Neuronal stem cell (in vitro differentiated cells): ENCODE data around the gene PLPP4.

Source experiments
- DNase-seq: peaks from one replicate; pipeline ENCODE4 v3.0.0-alpha.2; 2013; ENCODE audit warnings: low spot score
- H2AFZ ChIP-seq: one replicate; pipeline ENCODE4 v1.6.1; 2013; ENCODE audit warnings: mild to moderate bottlenecking, low read length, inconsistent platforms
- H2AK5ac ChIP-seq: 2 replicates; pipeline ENCODE4 v1.6.1; 2013; ENCODE audit warnings: low read depth, mild to moderate bottlenecking, inconsistent platforms, low read length, moderate library complexity, mixed read lengths
- H2BK120ac ChIP-seq: 2 replicates; pipeline ENCODE4 v1.6.1; 2013; ENCODE audit warnings: low read depth, mild to moderate bottlenecking, inconsistent platforms, low read length, moderate library complexity, mixed read lengths
- H2BK12ac ChIP-seq: one replicate; pipeline ENCODE4 v1.6.1; 2013; ENCODE audit warnings: low read length, inconsistent platforms
- H2BK15ac ChIP-seq: 2 replicates; pipeline ENCODE4 v1.6.1; 2013; ENCODE audit warnings: mild to moderate bottlenecking, low read length, inconsistent platforms, mixed read lengths
- H2BK5ac ChIP-seq: one replicate; pipeline ENCODE4 v1.6.1; 2013; ENCODE audit warnings: inconsistent platforms, mild to moderate bottlenecking, low read length, moderate library complexity
- H3K14ac ChIP-seq: one replicate; pipeline ENCODE4 v1.6.1; 2013; ENCODE audit warnings: low read length, inconsistent platforms
- H3K18ac ChIP-seq: 2 replicates; pipeline ENCODE4 v1.6.1; 2013; ENCODE audit warnings: low read length, inconsistent platforms
- H3K23ac ChIP-seq: 2 replicates; pipeline ENCODE4 v1.6.1; 2013; ENCODE audit warnings: low read depth, mild to moderate bottlenecking, mixed read lengths, low read length, inconsistent platforms; ENCODE audit not compliant: poor library complexity
- H3K27ac ChIP-seq: replicated peaks from 3 replicates; pipeline ENCODE4 v1.5.1; 2013; ENCODE audit warnings: low read length, inconsistent platforms
- H3K27me3 ChIP-seq, 3 experiments: 2 replicates each; pipeline ENCODE4 v1.6.1; 2013; ENCODE audit warnings: low read length in 3 of 3, mild to moderate bottlenecking in 2 of 3, inconsistent platforms in 1 of 3, low read depth in 1 of 3, mixed read lengths in 1 of 3, moderate library complexity in 1 of 3; ENCODE audit not compliant: control insufficient read depth in 3 of 3, insufficient read depth in 3 of 3
- H3K36me3 ChIP-seq, 2 donors: replicated peaks in 1 of 2; 2 replicates each; pipeline ENCODE4 v1.6.1; 2013; ENCODE audit warnings: low read length in 2 of 2; ENCODE audit not compliant: control insufficient read depth in 2 of 2, insufficient read depth in 2 of 2
- H3K4ac ChIP-seq: 2 replicates; pipeline ENCODE4 v1.6.1; 2013; ENCODE audit warnings: inconsistent platforms, mild to moderate bottlenecking, low read length, moderate library complexity
- H3K4me1 ChIP-seq, 2 donors: 1 replicate in 1 of 2; 2 replicates in 1 of 2; pipeline ENCODE4 v1.6.1; 2013; ENCODE audit warnings: low read length in 2 of 2, low read depth in 1 of 2; ENCODE audit not compliant: control insufficient read depth in 2 of 2, insufficient read depth in 1 of 2
- H3K4me2 ChIP-seq: one replicate; pipeline ENCODE4 v1.6.1; 2013; ENCODE audit warnings: mild to moderate bottlenecking, low read length, inconsistent platforms; ENCODE audit not compliant: insufficient read depth, poor library complexity, severe bottlenecking
- H3K4me3 ChIP-seq, 2 donors: 2 replicates each; pipeline ENCODE4 v1.5.1; 2013; ENCODE audit warnings: low read length in 2 of 2, mild to moderate bottlenecking in 2 of 2, inconsistent platforms in 1 of 2, moderate library complexity in 1 of 2
- H3K79me1 ChIP-seq: one replicate; pipeline ENCODE4 v1.6.1; 2013; ENCODE audit warnings: low read depth, mild to moderate bottlenecking, inconsistent platforms, low read length, moderate library complexity
- H3K9ac ChIP-seq: one replicate; pipeline ENCODE4 v1.6.1; 2013; ENCODE audit warnings: mild to moderate bottlenecking, low read depth, low read length, inconsistent platforms; ENCODE audit not compliant: poor library complexity
- H3K9me3 ChIP-seq, 2 donors: replicated peaks in 1 of 2; 2 replicates each; pipeline versions ENCODE3 to v1.6.1; 2013; ENCODE audit warnings: low read length in 2 of 2, mild to moderate bottlenecking in 2 of 2, inconsistent platforms in 1 of 2, low read depth in 1 of 2, mixed read lengths in 1 of 2, moderate library complexity in 1 of 2; ENCODE audit not compliant: control insufficient read depth in 2 of 2, insufficient read depth in 1 of 2
- H4K8ac ChIP-seq: one replicate; pipeline ENCODE4 v1.6.1; 2013; ENCODE audit warnings: low read depth, mild to moderate bottlenecking, inconsistent platforms, low read length, moderate library complexity
- H4K91ac ChIP-seq: one replicate; pipeline ENCODE4 v1.6.1; 2013; ENCODE audit warnings: low read length, low read depth, mild to moderate bottlenecking, inconsistent platforms; ENCODE audit not compliant: poor library complexity
- WGBS, 2 donors: extraction: QIAGEN DNeasy Blood & Tissue Kit; methylation state at CpG; one replicate each; pipeline ENCODE4 v1.1.7; 2013; ENCODE audit warnings: missing lambda C conversion rate in 2 of 2, mixed read lengths in 1 of 2; ENCODE audit not compliant: insufficient read length in 2 of 2, insufficient replicate concordance in 1 of 2; ENCODE audit errors: extremely low coverage in 2 of 2; 5-methylcytosine and 5-hydroxymethylcytosine counted together

The PLPP4 gene

DNA sequence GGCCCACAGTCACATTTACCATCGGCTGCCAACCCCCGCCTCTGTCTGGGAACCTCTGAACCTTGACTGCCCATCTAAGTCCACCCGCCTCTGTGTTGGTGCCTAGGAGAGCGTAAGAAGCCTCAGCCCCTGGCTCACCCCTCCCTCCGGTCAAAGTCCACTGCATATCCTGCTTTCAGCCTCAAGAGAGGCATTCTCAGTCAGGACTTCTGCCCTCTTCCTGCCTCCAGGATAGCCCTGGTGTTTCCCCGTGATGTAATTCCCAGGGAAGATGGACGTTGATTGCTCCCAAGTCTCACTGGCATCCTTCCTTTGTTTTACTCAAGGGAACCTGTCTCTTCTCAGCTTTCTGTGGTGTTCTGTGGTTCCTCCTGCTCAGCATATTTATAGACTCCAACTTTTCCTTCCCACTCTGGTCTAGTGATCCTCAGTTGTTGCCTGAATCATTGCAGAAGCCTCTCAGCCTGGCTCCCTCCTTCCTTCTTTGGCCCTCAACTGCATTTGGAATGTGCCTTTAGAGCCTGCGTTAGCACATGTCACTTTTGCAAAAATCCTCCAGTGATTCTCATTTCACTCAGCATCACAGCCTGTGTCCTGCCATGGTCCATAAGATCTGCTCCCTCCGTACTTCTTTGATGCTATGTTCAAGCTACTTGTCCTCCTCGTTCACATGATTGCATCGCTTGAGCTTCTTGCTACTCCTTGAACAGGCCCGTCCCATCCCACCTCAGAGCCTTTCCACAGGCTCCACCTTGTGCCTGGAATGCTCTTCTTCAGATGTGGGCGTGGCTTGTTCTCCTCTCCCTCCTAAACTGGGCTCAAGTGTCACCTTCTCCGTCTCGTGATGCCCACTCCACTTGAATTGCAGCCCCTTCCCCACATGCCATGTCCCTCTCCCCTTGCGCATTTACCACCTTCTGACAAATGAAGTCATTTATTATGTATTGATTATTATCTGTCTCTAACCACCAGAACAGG is 124.2 kb downstream of the PLPP4 start:
- no peak overlapping the region for H4K8ac ChIP-seq
- H2BK12ac ChIP-seq = no peak overlapping the region
- H3K79me1 ChIP-seq = no peaks in the 10 kb centered on the region
- peaks cover 0 to 2% of the 10 kb centered on the region in 2 donors for H3K4me1 ChIP-seq
- H3K18ac ChIP-seq = peak overlapping the region; percentile 34
- H3K4me3 ChIP-seq = no peak overlapping the region
- H2AK5ac ChIP-seq = no peak overlapping the region
- WGBS, 2 donors = no CpG with 5 or more reads among the region's 16 CpGs
- no peak overlapping the region for H2BK120ac ChIP-seq
- H3K9me3 ChIP-seq = no peaks in the 10 kb centered on the region
- no peak overlapping the region for H2BK15ac ChIP-seq
- no peak for DNase-seq
- H4K91ac ChIP-seq = no peak overlapping the region
- H3K14ac ChIP-seq = no peak overlapping the region
- no peaks in the 10 kb centered on the region for H3K36me3 ChIP-seq
- H3K4me2 ChIP-seq = no peak overlapping the region
- H3K27ac ChIP-seq = no peak overlapping the region
- no peak overlapping the region for H3K4ac ChIP-seq
- H2AFZ ChIP-seq = no peak overlapping the region
- H3K23ac ChIP-seq = no peak overlapping the region
- H2BK5ac ChIP-seq = no peak overlapping the region
- no peak overlapping the region for H3K9ac ChIP-seq
- no peaks in the 10 kb centered on the region for H3K27me3 ChIP-seq

DNA sequence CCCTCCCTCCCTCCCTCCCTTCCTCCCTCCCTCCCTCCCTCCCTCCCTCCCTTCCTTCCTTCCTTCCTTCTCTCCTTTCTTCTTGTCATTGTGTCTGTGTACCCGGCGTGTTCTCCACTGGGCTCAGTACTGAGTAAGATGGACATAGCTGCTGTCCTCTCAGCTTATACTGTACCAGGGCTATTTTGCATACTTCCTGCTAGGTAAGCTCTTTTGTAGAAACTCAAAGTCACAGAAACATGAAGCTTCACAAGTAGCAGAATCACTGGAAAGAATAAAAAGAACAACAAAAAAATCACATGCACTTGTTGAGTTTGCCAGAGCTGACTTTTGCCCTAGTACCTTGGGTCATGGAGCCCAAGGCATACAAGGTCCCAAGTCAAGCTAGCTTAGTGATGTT is 125.7 kb downstream of the PLPP4 start:
- Histone ChIP-seq H3K79me1 (no peaks in the 10 kb centered on the region), H3K27ac (no peak overlapping the region), H3K18ac (peak overlapping the region; percentile 30), H2BK5ac (no peak overlapping the region), H2BK15ac (no peak overlapping the region), H3K27me3 (no peaks in the 10 kb centered on the region), H4K8ac (no peak overlapping the region), H2BK120ac (no peak overlapping the region), H3K4me1 (peaks cover 0 to 2% of the 10 kb centered on the region in 2 donors), H3K9me3 (no peaks in the 10 kb centered on the region), H3K4me3 (no peak overlapping the region), H2AK5ac (no peak overlapping the region), H3K9ac (no peak overlapping the region), H4K91ac (no peak overlapping the region), H3K14ac (no peak overlapping the region), H2BK12ac (no peak overlapping the region), H3K4me2 (no peak overlapping the region), H3K4ac (no peak overlapping the region), H2AFZ (no peak overlapping the region), H3K23ac (no peak overlapping the region), H3K36me3 (no peaks in the 10 kb centered on the region)
- no CpG with 5 or more reads among the region's 2 CpGs for WGBS, 2 donors
- DNase-seq = no peak

DNA sequence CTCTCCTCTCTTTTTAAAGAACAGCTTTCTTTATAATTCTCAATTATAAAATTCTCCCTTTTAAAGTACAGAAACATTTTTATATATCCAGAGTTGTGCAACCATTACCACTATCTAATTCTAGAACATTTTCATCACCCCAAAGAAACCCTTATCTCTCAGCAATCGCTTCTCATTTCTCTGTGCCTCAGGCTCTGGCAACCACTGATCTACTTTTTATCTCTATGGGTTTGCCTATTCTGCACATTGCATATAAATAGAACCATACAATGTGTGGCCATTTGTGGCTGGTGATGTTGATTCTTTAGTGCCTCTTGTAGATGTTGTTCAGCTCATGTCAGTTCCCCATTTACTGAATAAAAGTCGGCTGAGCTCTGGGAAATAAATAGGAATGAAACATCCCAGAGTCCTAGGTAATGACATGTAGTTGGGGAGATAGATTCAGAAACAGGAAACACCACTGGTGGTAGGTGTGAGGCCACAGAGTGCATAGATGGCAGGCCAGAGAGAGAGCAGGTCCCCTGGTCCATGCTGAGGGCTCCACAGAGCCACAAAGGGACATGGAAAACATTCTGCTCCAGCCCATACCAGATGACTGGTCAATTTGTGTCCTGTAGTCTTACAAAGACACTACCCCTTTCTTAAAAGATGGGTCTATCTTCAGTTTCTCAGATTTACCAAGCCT is 126.5 kb downstream of the PLPP4 start:
- no peak overlapping the region for H2BK120ac ChIP-seq
- no peak overlapping the region for H3K4ac ChIP-seq
- peaks cover 0 to 2% of the 10 kb centered on the region in 2 donors for H3K4me1 ChIP-seq
- DNase-seq = no peak
- no peak overlapping the region for H2BK15ac ChIP-seq
- H2AK5ac ChIP-seq = no peak overlapping the region
- no peaks in the 10 kb centered on the region for H3K27me3 ChIP-seq
- H2BK12ac ChIP-seq = no peak overlapping the region
- no peak overlapping the region for H3K9ac ChIP-seq
- H3K18ac ChIP-seq = no peak overlapping the region
- no peak overlapping the region for H2AFZ ChIP-seq
- no peaks in the 10 kb centered on the region for H3K79me1 ChIP-seq
- H3K4me2 ChIP-seq = no peak overlapping the region
- no peak overlapping the region for H3K4me3 ChIP-seq
- WGBS, 2 donors = no CpG with 5 or more reads among the region's 2 CpGs
- no peak overlapping the region for H3K27ac ChIP-seq
- H2BK5ac ChIP-seq = no peak overlapping the region
- no peak overlapping the region for H4K8ac ChIP-seq
- H3K23ac ChIP-seq = no peak overlapping the region
- H3K9me3 ChIP-seq = no peaks in the 10 kb centered on the region
- no peaks in the 10 kb centered on the region for H3K36me3 ChIP-seq
- no peak overlapping the region for H4K91ac ChIP-seq
- H3K14ac ChIP-seq = no peak overlapping the region

DNA sequence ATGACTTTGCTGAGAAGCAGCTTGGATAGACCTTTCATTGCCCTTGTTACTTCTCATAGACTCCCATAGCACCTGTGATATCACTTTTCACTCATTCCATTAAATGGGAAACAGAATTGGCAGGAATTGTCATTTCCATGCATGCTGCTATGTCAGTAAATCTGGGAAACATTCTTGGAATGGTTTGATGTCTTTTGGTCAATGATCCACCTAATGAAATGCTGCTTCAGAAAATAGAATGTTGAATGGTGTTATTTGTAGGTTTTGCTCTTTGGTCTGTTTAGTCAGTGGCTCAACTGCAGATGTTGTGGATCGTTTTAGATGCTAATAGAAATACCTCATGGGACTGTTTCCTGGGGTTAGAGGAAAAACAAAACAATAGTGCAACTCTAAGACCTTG is 127.8 kb downstream of the PLPP4 start:
- no peak overlapping the region for H3K4me2 ChIP-seq
- no peak overlapping the region for H2AK5ac ChIP-seq
- no peak overlapping the region for H2BK120ac ChIP-seq
- no peak overlapping the region for H4K91ac ChIP-seq
- H2BK5ac ChIP-seq = no peak overlapping the region
- no peak overlapping the region for H4K8ac ChIP-seq
- DNase-seq = no peak
- no peak overlapping the region for H3K18ac ChIP-seq
- H3K23ac ChIP-seq = no peak overlapping the region
- H2AFZ ChIP-seq = no peak overlapping the region
- WGBS, 2 donors = no CpG with 5 or more reads among the region's 1 CpG
- no peak overlapping the region for H3K9ac ChIP-seq
- no peak overlapping the region for H2BK15ac ChIP-seq
- H3K27ac ChIP-seq = no peak overlapping the region
- H2BK12ac ChIP-seq = no peak overlapping the region
- H3K27me3 ChIP-seq = no peaks in the 10 kb centered on the region
- no peaks in the 10 kb centered on the region for H3K79me1 ChIP-seq
- H3K36me3 ChIP-seq = no peaks in the 10 kb centered on the region
- H3K9me3 ChIP-seq = no peaks in the 10 kb centered on the region
- no peak overlapping the region for H3K14ac ChIP-seq
- no peak overlapping the region for H3K4ac ChIP-seq
- no peak overlapping the region for H3K4me3 ChIP-seq
- peaks cover 0 to 2% of the 10 kb centered on the region in 2 donors for H3K4me1 ChIP-seq
